ENCODE results near the gene MKNK2. TPM values are rescaled to one million over a fixed set of nuclear protein-coding genes. Genes with fewer than 3 reads are reported as not detected.
A peak's percentile ranks its signal among the peaks of the same experiment; 100 is the strongest.

MKNK2 gene
- total RNA-seq, 2 donors from 2014 or later, result 120 to 123 TPM

DNA sequence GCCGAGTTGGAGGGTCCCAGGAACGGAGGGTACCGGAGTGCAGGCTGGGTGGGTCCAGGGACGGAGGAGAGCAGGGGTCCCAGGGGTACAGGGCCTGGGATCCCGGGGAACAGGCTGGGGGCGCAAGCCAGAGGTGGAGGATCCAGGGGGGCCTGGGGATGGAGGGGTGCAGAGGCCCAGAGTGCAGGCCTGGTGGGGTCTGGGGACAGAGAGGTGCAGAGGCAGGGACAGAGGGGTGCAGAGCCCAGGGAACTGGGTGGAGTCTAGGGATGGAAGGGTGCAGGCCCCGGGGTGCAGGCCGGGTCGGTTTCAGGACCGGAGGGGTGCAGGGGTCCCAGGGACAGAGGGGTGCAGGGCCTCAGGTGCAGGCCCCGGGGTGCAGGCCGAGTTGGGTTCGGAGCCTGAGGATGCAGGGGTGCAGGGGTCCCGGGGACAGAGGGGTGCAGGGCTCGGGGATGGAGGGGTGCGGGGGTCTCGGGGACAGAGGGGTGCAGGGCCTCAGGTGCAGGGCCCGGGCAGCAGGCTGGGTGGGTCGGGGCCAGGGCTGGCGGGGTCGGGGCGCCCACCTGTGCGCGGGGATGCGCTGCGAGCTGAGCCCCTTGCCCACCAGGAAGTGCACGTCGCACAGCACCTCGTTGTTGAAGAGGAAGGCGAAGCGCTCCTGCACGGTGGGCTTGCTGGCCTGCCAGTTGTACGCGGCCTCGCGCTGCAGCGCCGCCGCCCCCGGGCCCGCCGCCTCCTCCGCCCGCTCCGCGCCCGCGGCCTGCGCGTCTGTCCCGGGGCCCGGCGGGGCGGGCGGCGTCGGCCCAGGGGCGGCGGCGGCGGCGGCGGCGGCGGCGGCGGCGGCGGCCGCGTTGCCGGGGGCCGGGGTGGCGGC is 36.1 kb downstream of the MKNK2 start:
- Histone ChIP-seq H3K36me3 (ENCODE audit: control insufficient read depth, insufficient read depth, low read length) (peaks cover 5% of the 10 kb centered on the region), H3K4me3 (ENCODE audit: low read length) (peak overlapping the region; percentile 80), H3K4me1 (ENCODE audit: control insufficient read depth, insufficient read depth, low read length) (no peaks in the 10 kb centered on the region), H3K9me3 (ENCODE audit: control insufficient read depth, low read length) (no peaks in the 10 kb centered on the region), H3K27me3 (ENCODE audit: control insufficient read depth, insufficient read depth, low read length, poor library complexity, severe bottlenecking) (no peaks in the 10 kb centered on the region), H3K27ac (ENCODE audit: low read depth, low read length) (no peak overlapping the region), H3K9ac (ENCODE audit: extremely low read depth, low read length, poor library complexity, severe bottlenecking) (peak overlapping the region; percentile 49)
- peaks cover 27% of the 10 kb centered on the region for H3K36me3 Mint-ChIP-seq (ENCODE audit: low read depth)
- no peaks in the 10 kb centered on the region for H3K27me3 Mint-ChIP-seq (ENCODE audit: insufficient read depth)
- H3K27ac Mint-ChIP-seq, result no peak overlapping the region
- no peaks in the 10 kb centered on the region for H3K4me1 Mint-ChIP-seq
- peak; percentile 68 for DNase-seq
- TF ChIP-seq, protein P1, sequence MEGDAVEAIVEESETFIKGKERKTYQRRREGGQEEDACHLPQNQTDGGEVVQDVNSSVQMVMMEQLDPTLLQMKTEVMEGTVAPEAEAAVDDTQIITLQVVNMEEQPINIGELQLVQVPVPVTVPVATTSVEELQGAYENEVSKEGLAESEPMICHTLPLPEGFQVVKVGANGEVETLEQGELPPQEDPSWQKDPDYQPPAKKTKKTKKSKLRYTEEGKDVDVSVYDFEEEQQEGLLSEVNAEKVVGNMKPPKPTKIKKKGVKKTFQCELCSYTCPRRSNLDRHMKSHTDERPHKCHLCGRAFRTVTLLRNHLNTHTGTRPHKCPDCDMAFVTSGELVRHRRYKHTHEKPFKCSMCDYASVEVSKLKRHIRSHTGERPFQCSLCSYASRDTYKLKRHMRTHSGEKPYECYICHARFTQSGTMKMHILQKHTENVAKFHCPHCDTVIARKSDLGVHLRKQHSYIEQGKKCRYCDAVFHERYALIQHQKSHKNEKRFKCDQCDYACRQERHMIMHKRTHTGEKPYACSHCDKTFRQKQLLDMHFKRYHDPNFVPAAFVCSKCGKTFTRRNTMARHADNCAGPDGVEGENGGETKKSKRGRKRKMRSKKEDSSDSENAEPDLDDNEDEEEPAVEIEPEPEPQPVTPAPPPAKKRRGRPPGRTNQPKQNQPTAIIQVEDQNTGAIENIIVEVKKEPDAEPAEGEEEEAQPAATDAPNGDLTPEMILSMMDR (conservative IDR thresholded peaks at IDR 0.05), result no peak
- H3K9me3 Mint-ChIP-seq, result no peaks in the 10 kb centered on the region
- peak overlapping the region; percentile 55 for H3K4me3 Mint-ChIP-seq
- 14 to 54% methylated on average over 16 to 74 of the region's 74 CpGs for WGBS, 2 experiments (ENCODE audit: insufficient coverage in 1 of 2, insufficient read length in 1 of 2)

DNA sequence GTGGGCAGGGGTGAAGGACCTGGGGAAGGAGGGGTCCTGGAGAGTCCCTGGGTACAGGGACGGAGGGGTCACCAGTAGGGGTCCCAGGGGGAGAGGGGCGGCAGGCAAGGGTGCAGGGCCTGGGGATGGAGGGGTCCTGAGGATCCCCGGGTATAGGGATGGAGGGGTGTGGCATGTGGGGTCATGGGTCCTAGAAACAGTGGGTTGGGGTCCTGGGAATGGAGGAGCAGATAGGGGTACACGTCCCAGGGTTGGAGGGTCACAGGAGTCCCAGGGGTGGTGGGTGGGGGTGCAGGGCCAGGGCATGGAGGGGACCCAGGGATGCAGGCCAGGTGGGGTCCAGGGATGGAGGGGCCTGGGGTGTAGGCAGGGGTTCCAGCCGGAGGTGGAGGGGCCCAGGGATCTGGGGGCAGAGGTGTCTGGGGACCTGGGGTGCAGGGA is 36.9 kb downstream of the MKNK2 start:
- DNase-seq, result no peak
- peak overlapping the region; percentile 55 for H3K4me3 Mint-ChIP-seq
- WGBS, 2 experiments (ENCODE audit: insufficient coverage in 1 of 2, insufficient read length in 1 of 2), result 95 to 96% methylated on average over 4 to 5 of the region's 5 CpGs
- Histone ChIP-seq H3K9me3 (ENCODE audit: control insufficient read depth, low read length) (no peaks in the 10 kb centered on the region), H3K4me3 (ENCODE audit: low read length) (peak overlapping the region; percentile 80), H3K36me3 (ENCODE audit: control insufficient read depth, insufficient read depth, low read length) (peaks cover 5% of the 10 kb centered on the region), H3K9ac (ENCODE audit: extremely low read depth, low read length, poor library complexity, severe bottlenecking) (peak overlapping the region; percentile 49), H3K27me3 (ENCODE audit: control insufficient read depth, insufficient read depth, low read length, poor library complexity, severe bottlenecking) (no peaks in the 10 kb centered on the region), H3K27ac (ENCODE audit: low read depth, low read length) (no peak overlapping the region), H3K4me1 (ENCODE audit: control insufficient read depth, insufficient read depth, low read length) (no peaks in the 10 kb centered on the region)
- no peaks in the 10 kb centered on the region for H3K9me3 Mint-ChIP-seq
- peaks cover 27% of the 10 kb centered on the region for H3K36me3 Mint-ChIP-seq (ENCODE audit: low read depth)
- H3K27me3 Mint-ChIP-seq (ENCODE audit: insufficient read depth), result no peaks in the 10 kb centered on the region
- TF ChIP-seq, protein P1 (conservative IDR thresholded peaks at IDR 0.05), result no peak
- H3K27ac Mint-ChIP-seq, result no peak overlapping the region
- H3K4me1 Mint-ChIP-seq, result no peaks in the 10 kb centered on the region

DNA sequence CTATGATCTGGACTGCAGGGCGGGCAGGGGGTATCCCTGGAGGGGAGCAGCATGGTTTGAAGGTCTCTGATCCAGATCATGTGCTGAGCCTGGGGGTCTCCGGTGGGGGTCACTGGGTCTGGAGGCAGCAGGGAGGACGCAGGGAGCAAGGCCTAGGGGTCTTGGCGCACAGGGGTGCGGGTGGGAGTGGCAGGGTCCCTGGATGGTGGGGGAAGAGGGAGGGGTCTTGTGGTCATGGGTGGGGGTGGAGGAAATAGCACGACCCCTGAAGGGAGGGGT is 37.4 kb downstream of the MKNK2 start:
- Histone ChIP-seq H3K4me3 (ENCODE audit: low read length) (no peak overlapping the region), H3K4me1 (ENCODE audit: control insufficient read depth, insufficient read depth, low read length) (no peaks in the 10 kb centered on the region), H3K36me3 (ENCODE audit: control insufficient read depth, insufficient read depth, low read length) (peaks cover 5% of the 10 kb centered on the region), H3K9ac (ENCODE audit: extremely low read depth, low read length, poor library complexity, severe bottlenecking) (no peak overlapping the region), H3K9me3 (ENCODE audit: control insufficient read depth, low read length) (no peaks in the 10 kb centered on the region), H3K27ac (ENCODE audit: low read depth, low read length) (no peak overlapping the region), H3K27me3 (ENCODE audit: control insufficient read depth, insufficient read depth, low read length, poor library complexity, severe bottlenecking) (no peaks in the 10 kb centered on the region)
- Mint-ChIP-seq H3K9me3 (no peaks in the 10 kb centered on the region), H3K4me1 (no peaks in the 10 kb centered on the region), H3K36me3 (ENCODE audit: low read depth) (peaks cover 31% of the 10 kb centered on the region), H3K27ac (no peak overlapping the region), H3K27me3 (ENCODE audit: insufficient read depth) (no peaks in the 10 kb centered on the region), H3K4me3 (peak overlapping the region; percentile 55)
- TF ChIP-seq, protein P1 (conservative IDR thresholded peaks at IDR 0.05), result no peak
- no peak for DNase-seq
- WGBS, 2 experiments (ENCODE audit: insufficient coverage in 1 of 2, insufficient read length in 1 of 2), result 89 to 97% methylated on average over 6 of the region's 6 CpGs

Measured in endodermal cell (in vitro differentiated cells).